ENCODE results near the gene B4GALT5. TPM values are rescaled to one million over a fixed set of nuclear protein-coding genes. Genes with fewer than 3 reads are reported as not detected.

Gene B4GALT5
- polyA plus RNA-seq, 2 of the 4 experiments (the other 2 are of a cell fraction), result 84.0 to 88.7 TPM

- Histone ChIP-seq H3K4me1 (peaks cover 26% of the 10 kb centered on the region), H3K27ac (no peak overlapping the region), H3K4me3 (no peak overlapping the region), H3K4me2 (no peak overlapping the region), H3K9me3 (no peaks in the 10 kb centered on the region)
- FAIRE-seq (no peak), DNase-seq (ENCODE audit: low read depth in 1 of 2, low spot score in 1 of 2) (no peak), ATAC-seq (no peak)
- 85% methylated on average over 4 of the region's 4 CpGs for WGBS (ENCODE audit: missing lambda C conversion rate)
- POLR2A ChIA-PET, result no interaction called here
- CTCF ChIA-PET, result interaction anchor here (0.8 to 2.6 kb wide), 5 partner anchors 20 to 203 kb away, joined by 3 to 14 read pairs (median 3); no protein-coding TSS in a partner anchor
- no peak for TF ChIP-seq NR3C1 (IDR thresholded peaks at IDR 0.05)
- TF ChIP-seq SREBF2 (IDR thresholded peaks at IDR 0.05), result no peak
- TF ChIP-seq MAFK (IDR thresholded peaks at IDR 0.05; ENCODE audit: partially characterized antibody), result peak; percentile 53
- no peak for TF ChIP-seq TFCP2L1 (CRISPR knock-in tag; IDR thresholded peaks at IDR 0.05)
- no peak for TF ChIP-seq HOXA7 (CRISPR knock-in tag; IDR thresholded peaks at IDR 0.05)
These were observed 70.9 kb downstream of the B4GALT5 start for GRCh38 chr20:49642816-49643215.

- ATAC-seq (no peak), DNase-seq (ENCODE audit: low read depth in 1 of 2, low spot score in 1 of 2) (no peak), FAIRE-seq (no peak)
- Histone ChIP-seq H3K4me2 (no peak overlapping the region), H3K27ac (peak overlapping the region in 1 of 2 experiments; percentile 22; a peak in 1 of 6 replicates), H3K4me1 (peaks cover 17% of the 10 kb centered on the region), H3K9me3 (no peaks in the 10 kb centered on the region), H3K4me3 (no peak overlapping the region)
- 90% methylated on average over 10 of the region's 10 CpGs for WGBS (ENCODE audit: missing lambda C conversion rate)
- ChIA-PET POLR2A (no interaction called here), CTCF (interaction anchor here (0.8 to 2.6 kb wide), 7 partner anchors 16 to 204 kb away, joined by 3 to 14 read pairs (median 3); no protein-coding TSS in a partner anchor)
- TF ChIP-seq USF2 (IDR thresholded peaks at IDR 0.05) (no peak), HDAC2 (IDR thresholded peaks at IDR 0.05) (no peak), ZC3H11A (IDR thresholded peaks at IDR 0.05) (no peak), JUN (IDR thresholded peaks at IDR 0.05) (no peak), MAX (IDR thresholded peaks at IDR 0.05) (no peak), E2F6 (IDR thresholded peaks at IDR 0.05; ENCODE audit: borderline replicate concordance, low read depth) (no peak), HOXA7 (CRISPR knock-in tag; IDR thresholded peaks at IDR 0.05) (no peak), ATOH8 (CRISPR knock-in tag; IDR thresholded peaks at IDR 0.05; ENCODE audit: low read depth) (no peak), FOSL2 (IDR thresholded peaks at IDR 0.05) (no peak), FOSL2 (CRISPR knock-in tag; IDR thresholded peaks at IDR 0.05) (no peak), ZSCAN20 (CRISPR knock-in tag; IDR thresholded peaks at IDR 0.05) (no peak), CHD4 (IDR thresholded peaks at IDR 0.05; ENCODE audit: borderline replicate concordance) (no peak), HOXB13 (CRISPR knock-in tag; IDR thresholded peaks at IDR 0.05; ENCODE audit: low read depth) (no peak), NPAS2 (CRISPR knock-in tag; IDR thresholded peaks at IDR 0.05; ENCODE audit: borderline replicate concordance) (no peak), PHF8 (IDR thresholded peaks at IDR 0.05; ENCODE audit: borderline replicate concordance, low read depth) (no peak), MYC (IDR thresholded peaks at IDR 0.05; ENCODE audit: borderline replicate concordance, low read length) (no peak), CHD2 (IDR thresholded peaks at IDR 0.05; ENCODE audit: low read length, partially characterized antibody) (no peak)
- TF ChIP-seq, protein P1, sequence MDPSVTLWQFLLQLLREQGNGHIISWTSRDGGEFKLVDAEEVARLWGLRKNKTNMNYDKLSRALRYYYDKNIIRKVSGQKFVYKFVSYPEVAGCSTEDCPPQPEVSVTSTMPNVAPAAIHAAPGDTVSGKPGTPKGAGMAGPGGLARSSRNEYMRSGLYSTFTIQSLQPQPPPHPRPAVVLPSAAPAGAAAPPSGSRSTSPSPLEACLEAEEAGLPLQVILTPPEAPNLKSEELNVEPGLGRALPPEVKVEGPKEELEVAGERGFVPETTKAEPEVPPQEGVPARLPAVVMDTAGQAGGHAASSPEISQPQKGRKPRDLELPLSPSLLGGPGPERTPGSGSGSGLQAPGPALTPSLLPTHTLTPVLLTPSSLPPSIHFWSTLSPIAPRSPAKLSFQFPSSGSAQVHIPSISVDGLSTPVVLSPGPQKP (IDR thresholded peaks at IDR 0.05; ENCODE audit: low read depth, low read length), result no peak
These were observed 71.7 kb downstream of the B4GALT5 start for GRCh38 chr20:49641683-49642656.

Data from A549 (cell line).